ENCODE data around the gene ITPKB.
"Not testable (repeated sequence)": the region's sequence is repeated elsewhere in the genome, so short reads cannot be mapped to it uniquely, and the experiment has no call there.

The ITPKB gene

GRCh38 chr1:226648421-226648820 is 90.7 kb downstream of the ITPKB start:
- DNase-seq: no peak

- no peak for DNase-seq
Measured at GRCh38 chr1:226647719-226648118, 91.4 kb downstream of the ITPKB start.

GRCh38 chr1:226646870-226647449 is 92.1 kb downstream of the ITPKB start:
- DNase-seq: no peak

GRCh38 chr1:226646026-226646869 is 92.8 kb downstream of the ITPKB start:
- no peak for DNase-seq

- DNase-seq: no peak
Measured at GRCh38 chr1:226645279-226645976, 93.7 kb downstream of the ITPKB start.

- no peak for DNase-seq
Measured at GRCh38 chr1:226644541-226645176, 94.4 kb downstream of the ITPKB start.

- peak; percentile 55 for DNase-seq
Measured at GRCh38 chr1:226643611-226644540, 95.2 kb downstream of the ITPKB start.

GRCh38 chr1:226643177-226643576 is 95.9 kb downstream of the ITPKB start:
- DNase-seq: peak; percentile 72

GRCh38 chr1:226642421-226642820 is 96.7 kb downstream of the ITPKB start:
- no peak for DNase-seq

- no peak for DNase-seq
Measured at GRCh38 chr1:226641671-226642231, 97.3 kb downstream of the ITPKB start.

- no peak for DNase-seq
Measured at GRCh38 chr1:226640321-226641136, 98.6 kb downstream of the ITPKB start.

GRCh38 chr1:226639631-226640061 is 99.4 kb downstream of the ITPKB start:
- no peak for DNase-seq

GRCh38 chr1:226639206-226639605 is 99.9 kb downstream of the ITPKB start:
- DNase-seq: not testable (repeated sequence)

- no peak for DNase-seq
Measured at GRCh38 chr1:226638608-226639007, 100.5 kb downstream of the ITPKB start.

GRCh38 chr1:226638001-226638601 is 101.0 kb downstream of the ITPKB start:
- DNase-seq: no peak

- DNase-seq: peak; percentile 19
Measured at GRCh38 chr1:226637147-226637935, 101.7 kb downstream of the ITPKB start.

GRCh38 chr1:226636847-226637096 is 102.3 kb downstream of the ITPKB start:
- no peak for DNase-seq

- no peak for DNase-seq
Measured at GRCh38 chr1:226635456-226635941, 103.6 kb downstream of the ITPKB start.

- no peak for DNase-seq
Measured at GRCh38 chr1:226634611-226635246, 104.4 kb downstream of the ITPKB start.

All from hematopoietic multipotent progenitor cell treated with erythropoietin and hydrocortisone succinate and interleukin-3 and kit ligand, for 6 days (in vitro differentiated cells).